ENCODE results near the gene MAD2L1BP. TPM values are rescaled to one million over a fixed set of nuclear protein-coding genes. Genes with fewer than 3 reads are reported as not detected.

MAD2L1BP gene
- total RNA-seq, 1 experiment from 2014 or later: 33.5 TPM

GRCh38 chr6:43628393-43629103, 7.1 kb upstream of the MAD2L1BP start:
- CTCF ChIA-PET: interaction anchor here (0.6 to 1.2 kb wide), 2 partner anchors 336 to 451 kb away, joined by 3 to 9 read pairs; no protein-coding TSS in a partner anchor
- Histone ChIP-seq H3K27me3 (replicated peaks; ENCODE audit: control insufficient read depth, insufficient read depth, low read length) (no peaks in the 10 kb centered on the region), H3K4me3 (ENCODE audit: low read depth, low read length) (peak overlapping the region; percentile 78), H3K9me3 (no peaks in the 10 kb centered on the region), H3K36me3 (ENCODE audit: control insufficient read depth, insufficient read depth, low read length) (peaks cover 1% of the 10 kb centered on the region; the same call in 1 of the 2 replicates), H3K4me1 (no peaks in the 10 kb centered on the region; the same call in 1 of the 2 replicates)
- Mint-ChIP-seq H3K9me3 (ENCODE audit: unreplicated experiment) (no peaks in the 10 kb centered on the region), H3K4me3 (ENCODE audit: unreplicated experiment) (peak overlapping the region; percentile 91), H3K36me3 (ENCODE audit: insufficient read depth, unreplicated experiment) (peaks cover 22% of the 10 kb centered on the region), H3K4me1 (ENCODE audit: low read depth, unreplicated experiment) (peaks cover 12% of the 10 kb centered on the region), H3K27ac (ENCODE audit: unreplicated experiment) (peak overlapping the region; percentile 99), H3K27me3 (ENCODE audit: insufficient read depth, unreplicated experiment) (no peaks in the 10 kb centered on the region)
- peak; percentile 59 to 66 for DNase-seq
- TF ChIP-seq, protein P1, sequence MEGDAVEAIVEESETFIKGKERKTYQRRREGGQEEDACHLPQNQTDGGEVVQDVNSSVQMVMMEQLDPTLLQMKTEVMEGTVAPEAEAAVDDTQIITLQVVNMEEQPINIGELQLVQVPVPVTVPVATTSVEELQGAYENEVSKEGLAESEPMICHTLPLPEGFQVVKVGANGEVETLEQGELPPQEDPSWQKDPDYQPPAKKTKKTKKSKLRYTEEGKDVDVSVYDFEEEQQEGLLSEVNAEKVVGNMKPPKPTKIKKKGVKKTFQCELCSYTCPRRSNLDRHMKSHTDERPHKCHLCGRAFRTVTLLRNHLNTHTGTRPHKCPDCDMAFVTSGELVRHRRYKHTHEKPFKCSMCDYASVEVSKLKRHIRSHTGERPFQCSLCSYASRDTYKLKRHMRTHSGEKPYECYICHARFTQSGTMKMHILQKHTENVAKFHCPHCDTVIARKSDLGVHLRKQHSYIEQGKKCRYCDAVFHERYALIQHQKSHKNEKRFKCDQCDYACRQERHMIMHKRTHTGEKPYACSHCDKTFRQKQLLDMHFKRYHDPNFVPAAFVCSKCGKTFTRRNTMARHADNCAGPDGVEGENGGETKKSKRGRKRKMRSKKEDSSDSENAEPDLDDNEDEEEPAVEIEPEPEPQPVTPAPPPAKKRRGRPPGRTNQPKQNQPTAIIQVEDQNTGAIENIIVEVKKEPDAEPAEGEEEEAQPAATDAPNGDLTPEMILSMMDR (IDR thresholded peaks at IDR 0.05; ENCODE audit: insufficient read depth in 1 of 2, low read depth in 1 of 2, low read length in 1 of 2, severe bottlenecking in 1 of 2, unreplicated experiment in 1 of 2): no peak
- POLR2A ChIA-PET: interaction anchor here (0.6 to 2.0 kb wide), 5 partner anchors 11 to 466 kb away, joined by 3 to 8 read pairs (median 5); no protein-coding TSS in a partner anchor
- intact Hi-C loops (cut with micrococcal nuclease; ENCODE audit: unreplicated experiment): loop anchor here (2.0 kb wide), 1 partner anchor 52 kb away; the partner anchor contains the start of genes POLH and XPO5
- TSS peak; percentile 38 for BruUV-seq (replicated peaks)

DNA sequence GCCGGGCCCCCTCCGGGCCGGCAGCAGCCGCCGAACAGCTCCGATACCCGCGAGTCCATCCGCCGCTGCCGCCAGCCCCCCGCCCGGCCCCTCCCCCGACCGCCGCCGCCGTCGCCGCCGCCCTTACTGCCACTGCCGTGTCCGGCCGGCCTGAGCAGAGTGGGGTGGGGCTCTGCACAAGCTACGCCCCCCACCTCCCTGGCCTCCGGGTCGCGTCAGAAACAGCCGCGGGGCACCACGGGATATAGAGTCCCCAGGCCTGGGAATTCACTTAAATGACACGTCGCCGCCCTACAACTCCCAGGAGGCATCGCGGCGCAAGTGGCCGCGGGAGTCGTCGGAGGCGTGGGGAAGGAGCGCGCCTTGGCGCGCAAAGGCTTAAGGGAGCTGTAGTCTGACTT, 6.5 kb upstream of the MAD2L1BP start, which contains the start of gene GTPBP2:
Gene GTPBP2 (minus strand): TSS at position 161 of the 401 bp plus-strand sequence. CDS start 102 bp downstream, at position 59.
- CTCF ChIA-PET: interaction anchor here (0.6 to 1.3 kb wide), 4 partner anchors 39 to 450 kb away, joined by 3 to 9 read pairs (median 4); no protein-coding TSS in a partner anchor
- H3K4me3 Mint-ChIP-seq (ENCODE audit: unreplicated experiment): peak within 1 kb of the TSS; percentile 91
- peaks cover 1% of the 10 kb centered on the region; the same call in 1 of the 2 replicates for H3K36me3 ChIP-seq (ENCODE audit: control insufficient read depth, insufficient read depth, low read length)

More for the DNA sequence above, 6.5 kb upstream of the MAD2L1BP start, which contains the start of gene GTPBP2:
- POLR2A ChIA-PET: interaction anchor here (0.5 to 2.0 kb wide), 13 partner anchors 11 to 700 kb away, joined by 3 to 12 read pairs (median 5); partner anchors contain the start of genes CNPY3, VEGFA and XPO5
- TF ChIP-seq, protein P1 (IDR thresholded peaks at IDR 0.05; ENCODE audit: insufficient read depth in 1 of 2, low read depth in 1 of 2, low read length in 1 of 2, severe bottlenecking in 1 of 2, unreplicated experiment in 1 of 2): no peak
- Mint-ChIP-seq H3K9me3 (ENCODE audit: unreplicated experiment) (no peaks in the 10 kb centered on the region), H3K4me1 (ENCODE audit: low read depth, unreplicated experiment) (peaks cover 12% of the 10 kb centered on the region), H3K36me3 (ENCODE audit: insufficient read depth, unreplicated experiment) (peaks cover 22% of the 10 kb centered on the region), H3K27ac (ENCODE audit: unreplicated experiment) (peak within 1 kb of the TSS; percentile 99), H3K27me3 (ENCODE audit: insufficient read depth, unreplicated experiment) (no peaks in the 10 kb centered on the region)
- BruUV-seq (replicated peaks): no TSS peak
- no peaks in the 10 kb centered on the region for H3K27me3 ChIP-seq (replicated peaks; ENCODE audit: control insufficient read depth, insufficient read depth, low read length)
- DNase-seq: peak; percentile 99
- peak within 1 kb of the TSS; percentile 82 for H3K4me3 ChIP-seq (ENCODE audit: low read depth, low read length)
- intact Hi-C loops (cut with micrococcal nuclease; ENCODE audit: unreplicated experiment): loop anchor here (2.0 kb wide), 1 partner anchor 52 kb away; the partner anchor contains the start of genes POLH and XPO5
- no peaks in the 10 kb centered on the region; the same call in 1 of the 2 replicates for H3K4me1 ChIP-seq
- no peaks in the 10 kb centered on the region for H3K9me3 ChIP-seq
